Endothelial cell of umbilical vein (primary cell): ENCODE data around the gene MEGF11. TPM values are rescaled to one million over a fixed set of nuclear protein-coding genes. Genes with fewer than 3 reads are reported as not detected.

Experiments
- BruUV-seq: library from RNA; stranded (reverse); fragments of 400-500 nt; replicated peaks from 2 replicates; lab custom pipeline; 2021; lab: Mats Ljungman, UMichigan
- CTCF ChIA-PET: fragments of 300-600, 350-600 bp; sonication (Branson Sonifier 250); formaldehyde crosslinking; loops from one replicate; lab custom pipeline; 2021; ENCODE audit warnings: antibody characterized with exemption, inconsistent platforms; lab: Charles Lee
- POLR2A ChIA-PET: fragments of 300-600, 350-600 bp; sonication (Branson Sonifier 250); formaldehyde crosslinking; loops from one replicate; lab custom pipeline; 2021; ENCODE audit warnings: antibody characterized with exemption, inconsistent platforms; lab: Charles Lee
- DNase-seq: peaks from one replicate; pipeline ENCODE4 v3.0.0-alpha.2; 2011; ENCODE audit warnings: low read depth, low spot score
- FAIRE-seq: peaks from 2 replicates; lab custom pipeline; 2011; peaks lifted over from hg19 to GRCh38; lab: Jason Lieb, UNC
- H2AFZ ChIP-seq: 2 replicates; pipeline ENCODE4 v1.6.0; 2012; ENCODE audit warnings: low read depth, low read length, control low read depth, inconsistent platforms
- H3K27ac ChIP-seq: 2 replicates; pipeline ENCODE4 v1.5.1; 2011; ENCODE audit warnings: low read depth, mild to moderate bottlenecking, control low read depth, low read length, moderate library complexity; ENCODE audit not compliant: insufficient read depth
- H3K27me3 ChIP-seq, 2 experiments: 2 replicates each; pipeline versions ENCODE4 v1.6.0 to v1.6.1; 2011; ENCODE audit warnings: low read length in 2 of 2, mixed read lengths in 1 of 2; ENCODE audit not compliant: control insufficient read depth in 2 of 2, insufficient read depth in 2 of 2
- H3K36me3 ChIP-seq, 2 experiments: 2 replicates in 1 of 2; 3 replicates in 1 of 2; pipeline ENCODE4 v1.5.1; 2011; ENCODE audit warnings: low read length in 2 of 2, mild to moderate bottlenecking in 1 of 2, moderate library complexity in 1 of 2; ENCODE audit not compliant: control insufficient read depth in 2 of 2, insufficient read depth in 2 of 2; ENCODE audit errors: extremely low read depth in 1 of 2
- H3K4me1 ChIP-seq: 3 replicates; pipeline ENCODE4 v1.5.1; 2011; ENCODE audit warnings: mild to moderate bottlenecking, low read length; ENCODE audit not compliant: control insufficient read depth, insufficient read depth; ENCODE audit errors: extremely low read depth
- H3K4me2 ChIP-seq: 2 replicates; pipeline ENCODE4 v1.6.1; 2011; ENCODE audit warnings: low read length, control low read depth, mixed read lengths; ENCODE audit not compliant: insufficient read depth
- H3K4me3 ChIP-seq, 3 experiments: fragments of 200-600 bp in 1 of 3; sonication (generic), shearing (Covaris generic) in 1 of 3; replicated peaks in 1 of 3; 2 replicates each; pipeline ENCODE4 v1.5.1; 2011 to 2016; ENCODE audit warnings: control low read depth in 3 of 3, low read length in 3 of 3, mild to moderate bottlenecking in 2 of 3, inconsistent platforms in 1 of 3, low read depth in 1 of 3, moderate library complexity in 1 of 3; ENCODE audit not compliant: insufficient read depth in 1 of 3
- H3K79me2 ChIP-seq: 2 replicates; pipeline ENCODE4 v1.6.0; 2012; ENCODE audit warnings: low read length, inconsistent platforms; ENCODE audit not compliant: control insufficient read depth, insufficient read depth
- H3K9ac ChIP-seq: replicated peaks from 2 replicates; pipeline ENCODE3; 2011; ENCODE audit warnings: low read length, control low read depth; ENCODE audit not compliant: insufficient read depth; ENCODE audit errors: extremely low read depth
- H3K9me1 ChIP-seq: replicated peaks from 3 replicates; pipeline ENCODE4 v1.6.0; 2011; ENCODE audit warnings: mild to moderate bottlenecking, low read length; ENCODE audit not compliant: control insufficient read depth, insufficient read depth; ENCODE audit errors: extremely low read depth
- H3K9me3 ChIP-seq: replicated peaks from 2 replicates; pipeline ENCODE4 v1.5.1; 2012; ENCODE audit warnings: low read length, inconsistent platforms; ENCODE audit not compliant: control insufficient read depth, insufficient read depth
- H4K20me1 ChIP-seq: replicated peaks from 2 replicates; pipeline ENCODE3; 2011; ENCODE audit warnings: mild to moderate bottlenecking, low read length; ENCODE audit not compliant: control insufficient read depth, insufficient read depth; ENCODE audit errors: extremely low read depth
- CTCF ChIP-seq, 2 donors: IDR thresholded peaks; 1 replicate in 1 of 2; 2 replicates in 1 of 2; pipeline ENCODE4 v1.5.1; 2011; ENCODE audit warnings: low read length in 2 of 2, mild to moderate bottlenecking in 2 of 2, moderate library complexity in 2 of 2, control low read depth in 1 of 2, inconsistent platforms in 1 of 2, low read depth in 1 of 2; ENCODE audit not compliant: insufficient read depth in 1 of 2; ENCODE audit errors: extremely low read depth in 1 of 2
- EZH2 ChIP-seq: IDR thresholded peaks from 2 replicates; pipeline ENCODE4 v1.6.1; 2012; ENCODE audit warnings: borderline replicate concordance, low read depth, mild to moderate bottlenecking, moderate library complexity, low read length, inconsistent platforms; ENCODE audit not compliant: severe bottlenecking
- FOS ChIP-seq: IDR thresholded peaks from 2 replicates; pipeline ENCODE4 v1.6.1; 2011; ENCODE audit warnings: mild to moderate bottlenecking, low read length, moderate library complexity, borderline replicate concordance; ENCODE audit not compliant: insufficient read depth
- GATA2 ChIP-seq: IDR thresholded peaks from 2 replicates; pipeline ENCODE4 v1.7.0; 2011; ENCODE audit warnings: low read depth, mild to moderate bottlenecking, moderate library complexity, mixed read lengths, low read length; ENCODE audit not compliant: insufficient read length, insufficient read depth
- JUN ChIP-seq: IDR thresholded peaks from 2 replicates; pipeline ENCODE4 v1.6.1; 2011; ENCODE audit warnings: borderline replicate concordance, low read depth; ENCODE audit not compliant: insufficient read length, insufficient read depth
- MAX ChIP-seq: IDR thresholded peaks from 2 replicates; pipeline ENCODE4 v1.6.1; 2011; ENCODE audit not compliant: insufficient read depth, insufficient read length
- MYC ChIP-seq: IDR thresholded peaks from one replicate; pipeline ENCODE4 v1.6.1; 2011; ENCODE audit warnings: mild to moderate bottlenecking, low read depth, low read length
- POLR2A ChIP-seq: IDR thresholded peaks from 2 replicates; pipeline ENCODE4 v1.6.1; 2012; ENCODE audit warnings: low read depth, mild to moderate bottlenecking, control low read depth, low read length
- POLR2AphosphoS5 ChIP-seq: IDR thresholded peaks from 2 replicates; pipeline ENCODE4 v1.6.1; 2012; ENCODE audit warnings: low read depth, mild to moderate bottlenecking, control low read depth, low read length, moderate library complexity; ENCODE audit not compliant: insufficient read depth
- dilution Hi-C: fragments of 300-500 bp; cut with MboI; formaldehyde crosslinking; loops from one replicate; pipeline ENCODE4 v1.15.0; 2019; ENCODE audit warnings: low sequenced_read_pairs; ENCODE audit not compliant: extremely low pct_ligation_motif_present
- intact Hi-C: fragments of 100-400 bp; cut with micrococcal nuclease; formaldehyde crosslinking; loops from one replicate; pipeline ENCODE4 v1.10.0; 2022
- polyA plus RNA-seq, 4 experiments: library from polyadenylated mRNA; depleted of rRNA in 3 of 4; stranded (reverse) in 3 of 4; unstranded in 1 of 4; fragments of >200 nt; gene quantifications; 2 replicates each; pipeline versions ENCODE4 v1.2.1 to v1.2.3, GENCODE V29; 2011 to 2012; ENCODE audit warnings: missing spikeins in 1 of 4
- total RNA-seq: library from RNA; stranded (reverse); gene quantifications from 2 replicates; pipeline ENCODE4 v1.2.3, GENCODE V29; 2021

Gene MEGF11
- total and polyA plus RNA-seq, 2 donors (not counting 3 experiments of a cell fraction or from before 2014, with no cell fraction given), result not detected

- TF ChIP-seq CTCF (IDR thresholded peaks at IDR 0.05; ENCODE audit: extremely low read depth in 1 of 2, insufficient read depth in 1 of 2, low read depth in 1 of 2, low read length in 2 of 2) (no peak), GATA2 (no peak), EZH2 (no peak)
- intact Hi-C loops (no loop called here), dilution Hi-C loops (no loop called here)
- Histone ChIP-seq H3K36me3 (no peaks in the 10 kb centered on the region), H2AFZ (no peak overlapping the region), H3K27ac (no peak overlapping the region), H3K9me1 (no peaks in the 10 kb centered on the region), H3K79me2 (no peaks in the 10 kb centered on the region), H3K9ac (no peak overlapping the region), H3K9me3 (no peaks in the 10 kb centered on the region), H3K27me3 (peaks cover 7 to 19% of the 10 kb centered on the region in 2 experiments), H4K20me1 (no peaks in the 10 kb centered on the region), H3K4me2 (no peak overlapping the region), H3K4me3 (no peak overlapping the region), H3K4me1 (no peaks in the 10 kb centered on the region)
- ChIA-PET CTCF (no interaction called here), POLR2A (interaction anchor here (0.6 kb wide), 1 partner anchor 42 kb away, joined by 4 read pairs; no protein-coding TSS in a partner anchor)
- no TSS peak for BruUV-seq
- FAIRE-seq, result no peak
- no peak for DNase-seq
Measured at GRCh38 chr15:66220601-66221000, 32.9 kb downstream of the MEGF11 start.

GRCh38 chr15:66219339-66219738 is 34.2 kb downstream of the MEGF11 start:
- H3K4me1 ChIP-seq, result no peaks in the 10 kb centered on the region
- no peaks in the 10 kb centered on the region for H3K36me3 ChIP-seq
- H3K9ac ChIP-seq, result no peak overlapping the region
- FAIRE-seq (no peak), DNase-seq (no peak)
- CTCF ChIA-PET, result no interaction called here
- no peaks in the 10 kb centered on the region for H4K20me1 ChIP-seq
- POLR2A ChIA-PET, result no interaction called here
- H3K4me3 ChIP-seq, result no peak overlapping the region
- intact Hi-C loops (no loop called here), dilution Hi-C loops (no loop called here)
- TF ChIP-seq CTCF (IDR thresholded peaks at IDR 0.05; ENCODE audit: extremely low read depth in 1 of 2, insufficient read depth in 1 of 2, low read depth in 1 of 2, low read length in 2 of 2) (no peak), POLR2AphosphoS5 (no peak), POLR2A (no peak), MAX (no peak), EZH2 (no peak), FOS (no peak), JUN (no peak), GATA2 (no peak), MYC (no peak)
- H3K9me1 ChIP-seq, result no peaks in the 10 kb centered on the region
- H3K27ac ChIP-seq, result no peak overlapping the region
- no peaks in the 10 kb centered on the region for H3K79me2 ChIP-seq
- no peaks in the 10 kb centered on the region for H3K9me3 ChIP-seq
- BruUV-seq, result no TSS peak
- peaks cover 9 to 19% of the 10 kb centered on the region in 2 experiments for H3K27me3 ChIP-seq
- H3K4me2 ChIP-seq, result no peak overlapping the region
- no peak overlapping the region for H2AFZ ChIP-seq
